GM12878 (cell line): ENCODE results near the gene PLCD1. TPM values are rescaled to one million over a fixed set of nuclear protein-coding genes. Genes with fewer than 3 reads are reported as not detected.

ENCODE experiments used
- ATAC-seq: fragments of 200-7000 bp; cut with Tn5 transposase; 3 replicates; pipeline ENCODE4 v1.9.1; 2020; ENCODE audit warnings: mild to moderate bottlenecking, moderate library complexity
- BruUV-seq: library from RNA; stranded (reverse); fragments of 400-500 nt; replicated peaks from 2 replicates; lab custom pipeline; 2021; lab: Mats Ljungman, UMichigan
- CTCF ChIA-PET: fragments of 300-600 bp; sonication (Branson Sonifier 250); formaldehyde crosslinking; extraction: SDS; loops from one replicate; lab custom pipeline; 2021; ENCODE audit warnings: inconsistent platforms; lab: Yijun Ruan, JAX
- POLR2A ChIA-PET: fragments of 350-600 bp; formaldehyde crosslinking; extraction: SDS; loops from one replicate; lab custom pipeline; 2021; ENCODE audit warnings: inconsistent platforms; lab: Charles Lee
- RAD21 ChIA-PET: fragments of 300-600 bp; sonication (Branson Sonifier 250); formaldehyde crosslinking; loops from one replicate; lab custom pipeline; 2023; ENCODE audit warnings: antibody characterized with exemption; ENCODE audit not compliant: unreplicated experiment; lab: Charles Lee
- SMC1A ChIA-PET: fragments of 300-600 bp; sonication (Branson Sonifier 250); formaldehyde crosslinking; loops from one replicate; lab custom pipeline; 2023; ENCODE audit not compliant: unreplicated experiment, uncharacterized antibody; lab: Charles Lee
- DNase-seq: peaks from one replicate; pipeline ENCODE4 v3.0.0-alpha.2; 2011; ENCODE audit warnings: low read depth, low spot score
- FAIRE-seq: peaks from 3 replicates; lab custom pipeline; 2011; peaks lifted over from hg19 to GRCh38; lab: Jason Lieb, UNC
- H2AFZ ChIP-seq: 2 replicates; pipeline ENCODE4 v1.6.0; 2011; ENCODE audit warnings: low read depth, low read length, control low read depth; ENCODE audit not compliant: control insufficient read depth
- H3K27ac ChIP-seq: 2 replicates; pipeline ENCODE4 v1.5.1; 2011; ENCODE audit warnings: control low read depth; ENCODE audit not compliant: control insufficient read depth, insufficient read depth
- H3K27me3 ChIP-seq, 2 experiments: replicated peaks in 1 of 2; 2 replicates each; pipeline versions ENCODE4 v1.6.0 to v1.6.1; 2011; ENCODE audit warnings: low read length in 1 of 2; ENCODE audit not compliant: control insufficient read depth in 2 of 2, insufficient read depth in 2 of 2
- H3K36me3 ChIP-seq, 2 experiments: 2 replicates each; pipeline ENCODE4 v1.5.1; 2011; ENCODE audit warnings: low read length in 1 of 2; ENCODE audit not compliant: control insufficient read depth in 2 of 2, insufficient read depth in 2 of 2
- H3K4me1 ChIP-seq: 2 replicates; pipeline ENCODE4 v1.6.1; 2011; ENCODE audit warnings: mild to moderate bottlenecking, low read length, moderate library complexity, mixed read lengths; ENCODE audit not compliant: control insufficient read depth, insufficient read depth
- H3K4me2 ChIP-seq: 2 replicates; pipeline ENCODE4 v1.6.0; 2011; ENCODE audit warnings: control low read depth; ENCODE audit not compliant: control insufficient read depth, insufficient read depth
- H3K4me3 ChIP-seq: fragments of 200-600 bp; sonication (generic); 2 replicates; pipeline ENCODE4 v1.5.1; 2016
- H3K79me2 ChIP-seq: 2 replicates; pipeline ENCODE4 v1.6.0; 2011; ENCODE audit warnings: low read length; ENCODE audit not compliant: control insufficient read depth, insufficient read depth
- H3K9ac ChIP-seq: 2 replicates; pipeline ENCODE4 v1.8.0; 2011; ENCODE audit warnings: low read length, control low read depth, mixed read lengths; ENCODE audit not compliant: control insufficient read depth, insufficient read depth
- H3K9me3 ChIP-seq: replicated peaks from 3 replicates; pipeline ENCODE4 v1.5.1; 2011; ENCODE audit warnings: mild to moderate bottlenecking, low read length; ENCODE audit not compliant: control insufficient read depth, insufficient read depth
- H4K20me1 ChIP-seq: 2 replicates; pipeline ENCODE4 v1.6.0; 2011; ENCODE audit not compliant: control insufficient read depth, insufficient read depth
- CBX3 ChIP-seq: fragments of 200-600 bp; sonication (generic); IDR thresholded peaks from 2 replicates; pipeline ENCODE4 v1.6.1; 2016; ENCODE audit warnings: low read depth, borderline replicate concordance
- KLF5 ChIP-seq: fragments of 450-650 bp; IDR thresholded peaks from 2 replicates; pipeline ENCODE4 v1.6.1; 2014; ENCODE audit warnings: mild to moderate bottlenecking; ENCODE audit not compliant: partially characterized antibody
- NFYB ChIP-seq: IDR thresholded peaks from 2 replicates; pipeline ENCODE4 v1.6.1; 2011; ENCODE audit warnings: low read depth, mild to moderate bottlenecking, low read length, improper control_type of control experiment, moderate library complexity; ENCODE audit not compliant: insufficient read depth
- POLR2AphosphoS5 ChIP-seq: IDR thresholded peaks from 2 replicates; pipeline ENCODE4 v1.6.1; 2011; ENCODE audit warnings: mild to moderate bottlenecking, low read length, inconsistent platforms
- SIN3A ChIP-seq: IDR thresholded peaks from 2 replicates; pipeline ENCODE4 v1.6.1; 2012; ENCODE audit warnings: low read depth, low read length, improper control_type of control experiment
- ZNF24 ChIP-seq: fragments of 450-650 bp; IDR thresholded peaks from 2 replicates; pipeline ENCODE4 v1.6.1; 2017; ENCODE audit warnings: antibody characterized with exemption, mild to moderate bottlenecking
- WGBS: methylation state at CpG from one replicate; pipeline ENCODE4 v1.1.6; 2016; ENCODE audit warnings: low lambda C conversion rate; ENCODE audit not compliant: insufficient replicate concordance, insufficient coverage; ENCODE audit errors: missing lambda C conversion rate; 5-methylcytosine and 5-hydroxymethylcytosine counted together
- in situ Hi-C: fragments of 300-500 bp; cut with MboI; formaldehyde crosslinking; loops from 9 replicates; pipeline ENCODE4 v1.14.3; 2018; ENCODE audit warnings: mixed read lengths
- intact Hi-C: fragments of 100-400 bp; cut with micrococcal nuclease; formaldehyde crosslinking; loops from one replicate; pipeline ENCODE4 v1.14.2; 2022; ENCODE audit not compliant: unreplicated experiment
- polyA plus RNA-seq, 11 experiments: library from polyadenylated mRNA; depleted of rRNA in 4 of 11; unstranded in 6 of 11; stranded (reverse) in 5 of 11; fragments of >200 nt; fragmentation: Nextera tagmentation in 4 of 11; fragmentation: Illumina TruSeq in 1 of 11; extraction: Ambion mirVana in 4 of 11; extraction: Trizol in 1 of 11; gene quantifications; 1 replicate in 1 of 11; 2 replicates in 10 of 11; pipeline versions ENCODE4 v1.2.1 to v1.2.3, GENCODE V29; 2011 to 2016; ENCODE audit warnings: inconsistent platforms in 2 of 11, missing spikeins in 2 of 11, low read depth in 1 of 11
- total RNA-seq, 4 experiments: library from RNA; depleted of rRNA in 3 of 4; stranded (reverse); fragments of >200 nt in 3 of 4; fragmentation: Illumina TruSeq in 1 of 4; extraction: Trizol in 1 of 4; gene quantifications; 2 replicates each; pipeline versions ENCODE4 v1.2.1 to v1.2.3, GENCODE V29; 2013 to 2021

The PLCD1 gene
- total and polyA plus RNA-seq, 10 of the 15 experiments (the other 5 are each of a cell fraction or from before 2014, with no cell fraction given): 0.20 to 3.9 (median 1.2) TPM; not detected in 1

GRCh38 chr3:38000965-38001455, 28.4 kb downstream of the PLCD1 start:
- H4K20me1 ChIP-seq: no peaks in the 10 kb centered on the region
- POLR2A ChIA-PET: interaction anchor here (0.6 to 1.2 kb wide), 2 partner anchors 22 to 64 kb away, joined by 3 to 7 read pairs; no protein-coding TSS in a partner anchor
- DNase-seq (no peak), FAIRE-seq (no peak), ATAC-seq (no peak)
- H3K4me1 ChIP-seq: peaks cover 9% of the 10 kb centered on the region
- no TSS peak for BruUV-seq
- H3K9ac ChIP-seq: no peak overlapping the region
- H3K36me3 ChIP-seq: peaks cover 0 to 3% of the 10 kb centered on the region in 2 experiments; a peak in 2 of 4 replicates
- intact Hi-C loops (no loop called here), in situ Hi-C loops (no loop called here)
- H3K4me2 ChIP-seq: no peak overlapping the region
- CTCF ChIA-PET: interaction anchor here (1.1 to 1.5 kb wide), 2 partner anchors 27 to 343 kb away, joined by 4 to 5 read pairs; no protein-coding TSS in a partner anchor
- no peak for TF ChIP-seq KLF5
- TF ChIP-seq NFYB: no peak
- TF ChIP-seq POLR2AphosphoS5: no peak
- no peak for TF ChIP-seq SIN3A
- TF ChIP-seq CBX3: no peak
- TF ChIP-seq ZNF24: no peak
- no peaks in the 10 kb centered on the region for H3K27me3 ChIP-seq
- RAD21 ChIA-PET: interaction anchor here (1.0 to 1.9 kb wide), 2 partner anchors 26 to 29 kb away, joined by 3 to 9 read pairs; no protein-coding TSS in a partner anchor
- 79% methylated on average over 6 of the region's 6 CpGs for WGBS
- SMC1A ChIA-PET: interaction anchor here (0.7 kb wide), 1 partner anchor 26 kb away, joined by 3 read pairs; no protein-coding TSS in a partner anchor
- H2AFZ ChIP-seq: no peak overlapping the region
- H3K4me3 ChIP-seq: no peak overlapping the region
- no peaks in the 10 kb centered on the region for H3K9me3 ChIP-seq
- no peaks in the 10 kb centered on the region for H3K79me2 ChIP-seq
- H3K27ac ChIP-seq: no peak overlapping the region
